Sigmoid colon (tissue), 7 donors: Measurements from ENCODE around the gene MAPK10. TPM values are rescaled to one million over a fixed set of nuclear protein-coding genes. Genes with fewer than 3 reads are reported as not detected.

Experiments
- DNase-seq: peaks from one replicate; pipeline ENCODE4 v3.0.0-alpha.2; 2019
- H3K27ac ChIP-seq, 4 donors: fragments of 200-600 bp; sonication (generic); one replicate each; pipeline ENCODE4 v1.5.1; 2016 to 2019; ENCODE audit warnings: mild to moderate bottlenecking in 1 of 4
- H3K27me3 ChIP-seq, 3 donors: fragments of 200-600 bp; sonication (generic); one replicate each; pipeline ENCODE4 v1.5.1; 2019; ENCODE audit warnings: mild to moderate bottlenecking in 1 of 3
- H3K36me3 ChIP-seq, 4 donors: fragments of 200-600 bp; sonication (generic); one replicate each; pipeline ENCODE4 v1.5.1; 2016 to 2019
- H3K4me1 ChIP-seq, 4 donors: fragments of 200-600 bp; sonication (generic); one replicate each; pipeline ENCODE4 v1.5.1; 2017 to 2019
- H3K4me3 ChIP-seq, 4 donors: fragments of 200-600 bp; sonication (generic); one replicate each; pipeline ENCODE4 v1.5.1; 2017 to 2019; ENCODE audit warnings: mild to moderate bottlenecking in 2 of 4, moderate library complexity in 1 of 4
- H3K9me3 ChIP-seq, 4 donors: fragments of 200-600 bp in 3 of 4; sonication (generic) in 3 of 4; one replicate each; pipeline versions ENCODE4 v1.5.1 to v1.6.1; 2013 to 2019
- EP300 ChIP-seq, 4 donors: sonication (generic); formaldehyde crosslinking; IDR thresholded peaks; one replicate each; pipeline ENCODE4 v1.6.1; 2017; ENCODE audit warnings: antibody characterized with exemption in 4 of 4
- POLR2A ChIP-seq, 2 donors: fragments of 450-650 bp; IDR thresholded peaks; one replicate each; pipeline ENCODE4 v1.6.1; 2016; ENCODE audit warnings: antibody characterized with exemption in 2 of 2, mild to moderate bottlenecking in 2 of 2, moderate library complexity in 2 of 2
- POLR2AphosphoS5 ChIP-seq, 4 donors: sonication (generic); formaldehyde crosslinking; IDR thresholded peaks; one replicate each; pipeline ENCODE4 v1.6.1; 2017; ENCODE audit warnings: antibody characterized with exemption in 4 of 4
- WGBS, 2 donors: extraction: QIAGEN DNeasy Blood & Tissue Kit; methylation state at CpG; one replicate each; pipeline ENCODE4 v1.1.7; 2013; 5-methylcytosine and 5-hydroxymethylcytosine counted together
- intact Hi-C: fragments of 100-400 bp; cut with DNase I; formaldehyde crosslinking; loops from one replicate; pipeline ENCODE4 v1.15.1; 2023
- polyA plus RNA-seq, 3 donors: library from polyadenylated mRNA; stranded (reverse); fragments of 200-250 nt; gene quantifications; one replicate each; pipeline ENCODE4 v1.2.3, GENCODE V29; 2013
- total RNA-seq, 4 donors: library from RNA; depleted of rRNA; stranded (reverse); fragments of >200 nt; gene quantifications; one replicate each; pipeline ENCODE4 v1.1.0, GENCODE V29; 2016
- TF ChIP-seq, protein P1 (sequence below), 4 experiments: fragments of 450-650 bp in 3 of 4; fragments of 200-600 bp in 1 of 4; IDR thresholded peaks; one replicate each; pipeline ENCODE4 v1.5.1; 2016 to 2019; ENCODE audit warnings: antibody characterized with exemption in 4 of 4, mild to moderate bottlenecking in 3 of 4, moderate library complexity in 2 of 4
- donor health status: healthy with polysubstance abuse.
- donor health status: Bipolar disorder and iron deficiency.
- donor health status: healthy.

The MAPK10 gene
- total and polyA plus RNA-seq, 7 donors, result 3.0 to 28.5 (median 24.3) TPM

DNA sequence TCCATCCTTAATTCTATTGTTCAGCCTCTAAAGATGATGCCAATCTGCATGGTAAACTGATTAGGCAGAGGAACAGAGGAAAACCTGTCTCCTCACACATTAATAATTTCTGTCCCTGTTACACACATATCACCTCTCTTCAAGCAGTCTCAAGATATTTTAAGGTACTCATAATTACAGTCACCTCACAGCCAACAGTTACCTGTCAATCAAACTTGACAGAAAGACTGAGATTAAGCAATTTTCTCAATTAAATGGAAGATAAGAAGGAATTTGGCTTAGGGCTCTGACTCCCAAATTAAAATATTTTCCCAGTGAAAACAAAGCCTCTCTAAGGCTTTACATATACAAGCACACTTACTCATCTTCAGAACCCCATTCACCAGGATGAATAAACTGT, 85.2 kb downstream of the MAPK10 start:
- intact Hi-C loops, result no loop called here
- Histone ChIP-seq H3K9me3 (no peaks in the 10 kb centered on the region), H3K27me3 (no peaks in the 10 kb centered on the region), H3K27ac (no peak overlapping the region), H3K4me3 (no peak overlapping the region), H3K36me3 (no peaks in the 10 kb centered on the region), H3K4me1 (no peaks in the 10 kb centered on the region)
- no peak for DNase-seq
- TF ChIP-seq POLR2A (IDR thresholded peaks at IDR 0.05) (no peak), EP300 (IDR thresholded peaks at IDR 0.05) (no peak), POLR2AphosphoS5 (IDR thresholded peaks at IDR 0.05) (no peak)
- TF ChIP-seq, protein P1, sequence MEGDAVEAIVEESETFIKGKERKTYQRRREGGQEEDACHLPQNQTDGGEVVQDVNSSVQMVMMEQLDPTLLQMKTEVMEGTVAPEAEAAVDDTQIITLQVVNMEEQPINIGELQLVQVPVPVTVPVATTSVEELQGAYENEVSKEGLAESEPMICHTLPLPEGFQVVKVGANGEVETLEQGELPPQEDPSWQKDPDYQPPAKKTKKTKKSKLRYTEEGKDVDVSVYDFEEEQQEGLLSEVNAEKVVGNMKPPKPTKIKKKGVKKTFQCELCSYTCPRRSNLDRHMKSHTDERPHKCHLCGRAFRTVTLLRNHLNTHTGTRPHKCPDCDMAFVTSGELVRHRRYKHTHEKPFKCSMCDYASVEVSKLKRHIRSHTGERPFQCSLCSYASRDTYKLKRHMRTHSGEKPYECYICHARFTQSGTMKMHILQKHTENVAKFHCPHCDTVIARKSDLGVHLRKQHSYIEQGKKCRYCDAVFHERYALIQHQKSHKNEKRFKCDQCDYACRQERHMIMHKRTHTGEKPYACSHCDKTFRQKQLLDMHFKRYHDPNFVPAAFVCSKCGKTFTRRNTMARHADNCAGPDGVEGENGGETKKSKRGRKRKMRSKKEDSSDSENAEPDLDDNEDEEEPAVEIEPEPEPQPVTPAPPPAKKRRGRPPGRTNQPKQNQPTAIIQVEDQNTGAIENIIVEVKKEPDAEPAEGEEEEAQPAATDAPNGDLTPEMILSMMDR (IDR thresholded peaks at IDR 0.05), result no peak

DNA sequence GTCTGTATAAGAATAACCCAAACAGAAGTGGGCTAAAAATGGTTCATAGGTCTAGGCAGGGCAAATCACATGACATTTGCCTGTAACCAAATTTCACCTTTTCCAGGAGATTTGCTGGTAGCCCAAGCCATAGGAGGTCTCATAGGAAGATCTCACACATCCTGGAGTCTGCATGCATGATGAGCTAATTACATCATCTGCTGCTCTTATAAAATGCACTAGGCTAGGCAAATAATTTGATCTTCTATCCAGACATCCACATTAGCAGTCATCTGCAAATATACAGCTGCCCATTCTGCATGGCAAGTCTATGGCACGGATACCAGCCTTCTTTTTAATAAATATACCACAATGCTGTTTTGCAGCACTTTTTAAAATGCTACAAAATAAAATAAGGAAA, 87.2 kb downstream of the MAPK10 start:
- no peak overlapping the region for H3K27ac ChIP-seq
- no peak for TF ChIP-seq POLR2AphosphoS5 (IDR thresholded peaks at IDR 0.05)
- TF ChIP-seq POLR2A (IDR thresholded peaks at IDR 0.05), result no peak
- TF ChIP-seq EP300 (IDR thresholded peaks at IDR 0.05), result no peak
- TF ChIP-seq, protein P1 (IDR thresholded peaks at IDR 0.05), result no peak
- no peak overlapping the region for H3K4me3 ChIP-seq
- no peak for DNase-seq
- H3K9me3 ChIP-seq, result no peaks in the 10 kb centered on the region
- intact Hi-C loops, result no loop called here
- H3K36me3 ChIP-seq, result no peaks in the 10 kb centered on the region
- 84 to 88% methylated on average over 1 of the region's 1 CpG for WGBS, 2 donors
- no peaks in the 10 kb centered on the region for H3K4me1 ChIP-seq
- H3K27me3 ChIP-seq, result no peaks in the 10 kb centered on the region

DNA sequence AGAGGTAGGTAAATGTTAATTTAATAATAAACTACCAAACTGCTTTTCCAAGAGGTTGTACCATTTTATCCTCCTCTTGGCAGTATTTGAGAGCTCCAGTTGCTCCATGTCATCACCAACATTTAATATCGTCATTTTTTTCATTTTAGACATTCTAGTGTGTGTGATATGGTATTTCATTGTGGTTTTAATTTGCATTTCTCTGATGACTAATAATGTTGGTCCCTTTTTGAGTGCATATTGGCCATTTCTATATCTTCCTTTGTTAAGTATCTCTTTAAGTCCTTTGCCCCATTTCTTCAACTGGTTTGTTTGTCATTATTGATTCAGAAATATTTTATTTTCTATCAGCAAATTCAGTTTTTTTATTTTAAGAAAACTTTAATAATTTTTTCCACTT, 88.8 kb downstream of the MAPK10 start:
- TF ChIP-seq POLR2AphosphoS5 (IDR thresholded peaks at IDR 0.05) (no peak), EP300 (IDR thresholded peaks at IDR 0.05) (no peak), POLR2A (IDR thresholded peaks at IDR 0.05) (no peak)
- TF ChIP-seq, protein P1 (IDR thresholded peaks at IDR 0.05), result no peak
- 84 to 89% methylated on average over 1 of the region's 1 CpG for WGBS, 2 donors
- Histone ChIP-seq H3K36me3 (no peaks in the 10 kb centered on the region), H3K4me3 (no peak overlapping the region), H3K27ac (no peak overlapping the region), H3K9me3 (no peaks in the 10 kb centered on the region), H3K27me3 (no peaks in the 10 kb centered on the region), H3K4me1 (no peaks in the 10 kb centered on the region)
- DNase-seq, result no peak
- intact Hi-C loops, result no loop called here

DNA sequence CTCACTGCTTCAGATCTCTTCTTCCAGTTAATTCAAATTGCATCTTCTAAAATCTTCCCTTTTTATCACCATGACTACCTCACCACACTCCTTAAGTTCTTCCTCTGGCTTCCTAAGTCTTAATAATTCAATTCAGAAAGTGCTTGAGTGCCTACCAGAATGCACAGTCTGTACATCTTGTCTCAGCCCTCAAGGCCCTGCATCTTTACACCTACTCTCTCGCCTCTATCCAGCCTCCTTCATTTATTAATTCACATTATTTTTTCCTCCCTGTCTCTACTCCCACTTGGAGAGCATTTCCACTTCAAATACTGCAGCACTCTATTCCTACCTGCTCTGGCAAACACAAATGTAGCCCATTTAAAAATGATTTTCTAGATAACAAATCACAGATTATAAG, 90.5 kb downstream of the MAPK10 start:
- TF ChIP-seq POLR2A (IDR thresholded peaks at IDR 0.05), result no peak
- TF ChIP-seq POLR2AphosphoS5 (IDR thresholded peaks at IDR 0.05), result no peak
- TF ChIP-seq EP300 (IDR thresholded peaks at IDR 0.05), result no peak
- TF ChIP-seq, protein P1 (IDR thresholded peaks at IDR 0.05), result no peak
- H3K4me1 ChIP-seq, result no peaks in the 10 kb centered on the region
- DNase-seq, result no peak
- H3K27me3 ChIP-seq, result no peaks in the 10 kb centered on the region
- H3K27ac ChIP-seq, result no peak overlapping the region
- no peak overlapping the region for H3K4me3 ChIP-seq
- intact Hi-C loops, result no loop called here
- H3K9me3 ChIP-seq, result no peaks in the 10 kb centered on the region
- WGBS, 2 donors, result 71 to 84% methylated on average over 1 of the region's 1 CpG
- no peaks in the 10 kb centered on the region for H3K36me3 ChIP-seq

DNA sequence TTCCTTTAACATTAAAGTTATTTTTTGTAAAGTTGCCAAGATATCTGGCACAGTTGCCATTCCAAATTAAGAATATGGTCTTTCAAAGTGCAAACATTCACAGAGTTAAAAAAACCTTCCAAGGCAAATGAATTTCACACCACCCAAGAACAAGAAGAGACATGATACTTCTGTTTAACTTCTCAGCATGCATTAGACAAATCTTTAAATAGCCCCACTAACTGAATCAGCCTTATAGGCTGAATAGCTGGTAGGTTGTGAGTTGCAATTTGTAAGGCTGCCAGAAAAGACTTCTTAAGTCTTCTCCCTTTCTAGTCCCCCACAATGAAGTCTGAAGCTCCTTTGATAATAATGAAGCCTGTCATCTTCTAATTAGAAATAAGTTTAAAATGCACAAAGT, 95.6 kb downstream of the MAPK10 start:
- DNase-seq, result no peak
- Histone ChIP-seq H3K4me1 (no peaks in the 10 kb centered on the region), H3K36me3 (no peaks in the 10 kb centered on the region), H3K4me3 (no peak overlapping the region), H3K9me3 (no peaks in the 10 kb centered on the region), H3K27ac (no peak overlapping the region), H3K27me3 (no peaks in the 10 kb centered on the region)
- no peak for TF ChIP-seq POLR2AphosphoS5 (IDR thresholded peaks at IDR 0.05)
- TF ChIP-seq, protein P1 (IDR thresholded peaks at IDR 0.05), result no peak
- TF ChIP-seq POLR2A (IDR thresholded peaks at IDR 0.05), result no peak
- no peak for TF ChIP-seq EP300 (IDR thresholded peaks at IDR 0.05)
- intact Hi-C loops, result no loop called here
